GM12801 (cell line): Measurements from ENCODE around the gene BSPRY.

ENCODE experiments used
- CTCF ChIP-seq: IDR thresholded peaks from one replicate; pipeline ENCODE4 v1.5.1; 2011; ENCODE audit warnings: control low read depth; ENCODE audit not compliant: insufficient read length; ENCODE audit errors: extremely low read depth

BSPRY gene

GRCh38 chr9:113363336-113363735 is 14.0 kb downstream of the BSPRY start:
- no peak for TF ChIP-seq CTCF

GRCh38 chr9:113364951-113365350 is 15.6 kb downstream of the BSPRY start:
- TF ChIP-seq CTCF = no peak

GRCh38 chr9:113368348-113368981 is 19.1 kb downstream of the BSPRY start:
- TF ChIP-seq CTCF = no peak

GRCh38 chr9:113368982-113369854 is 19.9 kb downstream of the BSPRY start:
- TF ChIP-seq CTCF = no peak

- TF ChIP-seq CTCF = no peak
Observed at GRCh38 chr9:113369855-113370140, 20.5 kb downstream of the BSPRY start.

- no peak for TF ChIP-seq CTCF
Observed at GRCh38 chr9:113370806-113371325, 21.5 kb downstream of the BSPRY start.

- TF ChIP-seq CTCF = no peak
Observed at GRCh38 chr9:113372059-113372458, 22.7 kb downstream of the BSPRY start.
